Coronary artery (tissue), 2 donors: Measurements from ENCODE around the gene OTUB2.

Source experiments
- DNase-seq: peaks from one replicate; pipeline ENCODE4 v3.0.0-alpha.2; 2017; ENCODE audit warnings: low spot score
- H3K27ac ChIP-seq, 2 donors: fragments of 200-600 bp; sonication (generic); one replicate each; pipeline ENCODE4 v1.5.1; 2016 to 2019
- H3K4me3 ChIP-seq: fragments of 200-600 bp; sonication (generic); 2 replicates; pipeline ENCODE4 v1.5.1; 2016; ENCODE audit warnings: mild to moderate bottlenecking, moderate library complexity
- TF ChIP-seq, protein P1 (sequence below): fragments of 200-600 bp; sonication (generic); IDR thresholded peaks from one replicate; pipeline ENCODE4 v1.5.1; 2019; ENCODE audit warnings: antibody characterized with exemption

OTUB2 gene

DNA sequence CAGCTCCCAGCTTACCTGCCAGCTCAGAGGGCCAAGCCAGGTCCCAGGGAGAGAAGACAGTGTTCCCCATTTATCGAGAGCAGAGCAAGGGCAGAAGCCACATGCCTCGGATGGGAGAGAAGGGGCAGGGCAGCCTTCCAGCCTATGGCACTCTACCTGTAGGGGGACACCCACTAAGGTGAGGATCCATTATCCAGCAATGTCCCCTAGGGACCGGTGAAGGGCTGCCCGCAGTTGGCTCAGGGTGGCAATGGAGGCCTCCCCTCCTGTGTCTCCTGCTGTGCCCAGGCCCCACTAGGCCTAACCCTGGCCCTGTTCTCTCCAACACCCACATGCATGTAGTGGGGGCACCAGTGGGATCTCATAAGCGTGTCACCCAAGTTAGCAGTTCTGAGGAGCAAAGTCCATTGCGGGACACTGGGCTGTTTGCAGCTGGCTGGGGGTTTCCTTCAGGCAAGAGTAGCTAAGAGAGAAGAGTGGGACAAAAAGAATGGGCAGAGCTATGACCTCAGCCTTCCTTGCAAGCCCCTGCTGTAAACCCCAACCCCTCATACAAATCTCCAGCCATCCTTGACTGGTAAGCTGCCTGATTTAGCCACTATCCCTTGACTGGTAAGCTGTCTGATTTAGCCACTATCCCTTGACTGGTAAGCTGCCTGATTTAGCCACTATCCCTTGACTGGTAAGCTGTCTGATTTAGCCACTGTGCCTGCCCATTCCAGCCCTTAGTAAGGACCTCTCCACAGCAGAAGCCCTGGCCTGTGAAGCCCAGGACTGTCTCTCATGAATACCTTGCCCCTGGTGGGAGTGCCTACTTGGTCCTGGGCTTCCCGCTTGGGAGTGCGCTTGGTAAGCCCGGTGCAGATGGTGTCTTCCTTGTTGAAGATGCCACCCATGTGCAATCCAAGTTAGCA is 44.6 kb upstream of the OTUB2 start:
- TF ChIP-seq, protein P1, sequence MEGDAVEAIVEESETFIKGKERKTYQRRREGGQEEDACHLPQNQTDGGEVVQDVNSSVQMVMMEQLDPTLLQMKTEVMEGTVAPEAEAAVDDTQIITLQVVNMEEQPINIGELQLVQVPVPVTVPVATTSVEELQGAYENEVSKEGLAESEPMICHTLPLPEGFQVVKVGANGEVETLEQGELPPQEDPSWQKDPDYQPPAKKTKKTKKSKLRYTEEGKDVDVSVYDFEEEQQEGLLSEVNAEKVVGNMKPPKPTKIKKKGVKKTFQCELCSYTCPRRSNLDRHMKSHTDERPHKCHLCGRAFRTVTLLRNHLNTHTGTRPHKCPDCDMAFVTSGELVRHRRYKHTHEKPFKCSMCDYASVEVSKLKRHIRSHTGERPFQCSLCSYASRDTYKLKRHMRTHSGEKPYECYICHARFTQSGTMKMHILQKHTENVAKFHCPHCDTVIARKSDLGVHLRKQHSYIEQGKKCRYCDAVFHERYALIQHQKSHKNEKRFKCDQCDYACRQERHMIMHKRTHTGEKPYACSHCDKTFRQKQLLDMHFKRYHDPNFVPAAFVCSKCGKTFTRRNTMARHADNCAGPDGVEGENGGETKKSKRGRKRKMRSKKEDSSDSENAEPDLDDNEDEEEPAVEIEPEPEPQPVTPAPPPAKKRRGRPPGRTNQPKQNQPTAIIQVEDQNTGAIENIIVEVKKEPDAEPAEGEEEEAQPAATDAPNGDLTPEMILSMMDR, result no peak
- H3K27ac ChIP-seq, result peak overlapping the region; percentile 76 to 92

DNA sequence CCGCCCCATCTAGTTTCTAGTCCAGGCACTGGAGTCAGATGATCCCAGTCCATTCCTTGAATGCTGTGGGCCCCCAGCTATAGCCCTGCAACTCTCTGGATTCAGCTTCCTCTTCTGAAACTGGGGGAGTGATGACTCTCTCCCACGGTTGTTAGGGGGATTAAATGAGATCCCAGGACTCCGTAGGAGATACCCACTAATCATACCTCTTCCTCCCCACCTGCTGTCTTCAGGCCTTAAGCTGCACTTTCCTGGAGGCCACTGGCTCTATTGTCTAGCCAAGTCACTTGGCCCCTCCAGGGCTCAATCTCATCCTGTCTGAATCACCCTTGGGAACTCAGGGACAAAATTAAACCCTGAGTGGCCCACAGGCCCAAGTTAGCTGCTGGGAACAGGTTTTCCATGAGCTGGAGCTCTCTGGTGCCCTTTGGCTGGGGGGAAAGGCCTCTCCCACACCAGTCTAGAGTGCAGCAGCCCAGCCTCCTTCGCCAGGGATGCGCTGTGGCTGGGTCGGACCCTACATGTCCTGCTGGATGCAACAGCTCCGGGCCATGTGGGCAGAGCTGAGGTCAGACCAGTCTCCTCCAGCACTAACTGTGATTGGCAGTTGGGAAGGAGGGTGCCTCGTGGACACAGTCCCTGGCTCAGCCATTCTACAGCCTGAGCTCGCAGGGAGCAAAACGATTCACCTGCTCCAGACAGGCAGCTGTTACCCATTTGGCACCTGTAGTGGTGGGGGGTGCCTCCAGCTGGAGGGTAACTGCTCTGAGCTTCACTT is 43.7 kb upstream of the OTUB2 start:
- no peak overlapping the region for H3K4me3 ChIP-seq
- H3K27ac ChIP-seq, result peak overlapping the region; percentile 76 to 92
- TF ChIP-seq, protein P1, result no peak
- no peak for DNase-seq

More for the DNA sequence above, 44.6 kb upstream of the OTUB2 start:
- no peak for DNase-seq
- H3K4me3 ChIP-seq, result no peak overlapping the region

DNA sequence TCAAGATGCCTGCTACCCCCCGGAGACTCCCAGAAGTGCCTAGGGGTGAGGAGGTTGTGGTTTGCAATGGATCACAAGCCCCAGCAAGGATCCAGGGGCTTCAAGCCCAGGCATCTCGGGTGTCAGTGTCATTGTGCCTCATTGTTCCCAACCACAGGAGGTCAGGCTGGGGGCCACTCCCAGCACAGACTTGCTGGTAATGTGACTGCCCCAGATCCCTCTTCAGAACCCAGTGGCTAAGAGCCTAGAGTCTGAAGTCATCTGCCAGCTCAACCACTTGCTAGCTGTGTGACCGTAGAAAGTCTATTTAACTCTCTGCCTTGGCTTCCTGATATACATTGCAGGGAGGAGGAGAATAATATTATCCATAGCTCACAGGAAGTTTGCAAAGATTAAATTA is 42.1 kb upstream of the OTUB2 start:
- H3K27ac ChIP-seq, result peak overlapping the region in 1 of 2 donors; percentile 6
- no peak for DNase-seq
- no peak overlapping the region for H3K4me3 ChIP-seq
- TF ChIP-seq, protein P1, result no peak

DNA sequence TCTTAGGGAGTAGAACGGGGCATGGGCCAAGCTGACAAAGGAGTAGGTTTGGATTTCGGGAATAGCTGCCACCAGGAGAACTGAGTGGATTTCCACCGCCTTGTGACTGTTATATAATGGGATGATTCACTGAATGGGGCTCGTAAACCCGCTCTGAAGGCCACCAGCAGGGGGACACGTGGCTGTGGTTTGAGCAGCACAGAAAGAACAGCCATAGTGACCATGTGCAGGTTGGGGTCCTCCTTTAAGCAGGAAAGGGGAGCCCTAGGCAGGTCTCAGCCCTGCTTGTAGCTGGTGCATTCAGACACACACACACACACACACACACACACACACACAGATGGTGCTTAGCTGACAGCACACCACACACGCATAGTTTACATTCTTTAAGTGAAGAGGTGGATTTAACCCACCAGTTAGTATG is 41.1 kb upstream of the OTUB2 start:
- no peak for DNase-seq
- TF ChIP-seq, protein P1, result no peak
- H3K4me3 ChIP-seq, result no peak overlapping the region
- no peak overlapping the region for H3K27ac ChIP-seq

DNA sequence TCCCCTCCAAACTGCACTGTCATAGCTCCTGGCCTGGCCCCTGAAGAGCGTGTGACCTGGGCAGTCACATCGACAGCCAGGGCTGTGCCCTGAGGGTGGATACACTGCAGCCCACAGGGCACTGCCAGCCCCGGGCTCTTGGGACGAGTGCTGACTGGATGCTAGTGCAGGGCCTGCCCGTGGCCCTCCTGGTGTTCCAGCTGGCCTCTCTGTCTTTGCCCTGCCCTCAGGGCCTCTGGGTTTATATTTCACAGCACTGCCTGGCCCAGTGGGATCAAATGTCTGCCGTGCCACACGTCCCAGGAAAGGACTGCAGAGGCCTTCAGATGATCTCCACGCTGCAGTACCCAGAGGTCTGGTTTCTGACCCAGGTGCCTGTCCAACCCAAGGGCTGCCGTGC is 39.2 kb upstream of the OTUB2 start:
- H3K4me3 ChIP-seq, result no peak overlapping the region
- H3K27ac ChIP-seq, result peak overlapping the region in 1 of 2 donors; percentile 11
- DNase-seq, result no peak
- TF ChIP-seq, protein P1, result no peak

DNA sequence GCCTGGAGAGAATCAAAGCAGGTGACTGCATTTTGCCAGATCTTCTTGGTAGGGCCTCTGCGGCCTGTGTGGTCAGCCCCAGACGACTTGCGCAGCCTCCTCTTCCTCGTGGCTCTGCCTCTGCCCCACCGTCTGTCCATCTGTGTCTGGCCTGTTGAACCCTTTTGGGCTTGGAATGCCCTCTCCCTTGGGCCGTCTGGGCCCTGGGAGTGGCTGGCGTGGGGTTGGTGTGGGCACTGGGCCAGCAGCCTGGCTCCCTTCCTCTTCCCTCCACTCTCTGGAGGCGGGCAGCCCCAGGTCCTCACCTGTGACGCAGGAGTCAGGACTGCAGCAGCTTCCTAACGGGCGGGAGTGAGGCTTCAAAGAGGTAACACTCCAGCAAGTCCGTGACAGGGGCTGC is 38.8 kb upstream of the OTUB2 start:
- TF ChIP-seq, protein P1, result no peak
- no peak overlapping the region for H3K4me3 ChIP-seq
- no peak for DNase-seq
- peak overlapping the region in 1 of 2 donors; percentile 11 for H3K27ac ChIP-seq
